GM10266 (cell line): ENCODE data around the gene TMEM37.

Experiments
- DNase-seq: peaks from one replicate; pipeline ENCODE4 v3.0.0; 2012; ENCODE audit errors: extremely low spot score
- TF ChIP-seq, protein P1 (sequence below): IDR thresholded peaks from 2 replicates; pipeline ENCODE4 v1.5.1; 2012; ENCODE audit warnings: mild to moderate bottlenecking, low read depth; ENCODE audit not compliant: control insufficient read depth, insufficient read depth; ENCODE audit errors: missing control alignments

The TMEM37 gene

DNA sequence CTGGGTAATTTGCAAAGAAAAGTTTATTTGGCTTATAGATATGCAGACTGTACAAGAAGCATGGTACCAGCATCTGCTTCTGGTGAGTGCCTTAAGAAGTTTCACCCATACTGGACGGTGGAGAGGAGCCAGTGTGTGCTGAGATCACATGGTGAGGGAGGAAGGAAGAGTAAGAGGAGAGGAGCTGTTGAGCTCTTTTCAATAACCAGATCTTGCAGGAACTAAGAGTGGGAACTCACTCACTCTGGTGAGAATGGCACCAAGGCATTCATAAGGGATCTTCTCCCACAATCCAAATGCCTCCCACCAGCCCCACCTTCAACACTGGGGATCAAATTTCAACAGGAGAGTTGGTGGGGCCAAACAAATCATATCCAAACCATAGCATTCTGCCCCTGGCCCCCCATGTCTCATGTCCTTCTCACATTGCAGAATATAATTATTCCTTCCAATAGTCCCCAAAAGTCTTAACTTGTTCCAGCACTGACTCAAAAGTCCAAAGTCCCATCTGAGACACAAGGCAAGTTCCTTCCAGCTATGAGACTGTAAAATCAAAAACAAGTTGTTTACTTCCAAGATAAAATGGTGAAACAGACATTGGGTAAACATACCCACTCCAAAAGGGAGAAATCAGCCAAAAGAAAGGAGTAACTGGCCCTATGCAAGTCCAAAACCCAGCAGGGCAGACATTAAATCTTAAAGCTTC, 11.7 kb upstream of the TMEM37 start:
- DNase-seq: no peak
- TF ChIP-seq, protein P1, sequence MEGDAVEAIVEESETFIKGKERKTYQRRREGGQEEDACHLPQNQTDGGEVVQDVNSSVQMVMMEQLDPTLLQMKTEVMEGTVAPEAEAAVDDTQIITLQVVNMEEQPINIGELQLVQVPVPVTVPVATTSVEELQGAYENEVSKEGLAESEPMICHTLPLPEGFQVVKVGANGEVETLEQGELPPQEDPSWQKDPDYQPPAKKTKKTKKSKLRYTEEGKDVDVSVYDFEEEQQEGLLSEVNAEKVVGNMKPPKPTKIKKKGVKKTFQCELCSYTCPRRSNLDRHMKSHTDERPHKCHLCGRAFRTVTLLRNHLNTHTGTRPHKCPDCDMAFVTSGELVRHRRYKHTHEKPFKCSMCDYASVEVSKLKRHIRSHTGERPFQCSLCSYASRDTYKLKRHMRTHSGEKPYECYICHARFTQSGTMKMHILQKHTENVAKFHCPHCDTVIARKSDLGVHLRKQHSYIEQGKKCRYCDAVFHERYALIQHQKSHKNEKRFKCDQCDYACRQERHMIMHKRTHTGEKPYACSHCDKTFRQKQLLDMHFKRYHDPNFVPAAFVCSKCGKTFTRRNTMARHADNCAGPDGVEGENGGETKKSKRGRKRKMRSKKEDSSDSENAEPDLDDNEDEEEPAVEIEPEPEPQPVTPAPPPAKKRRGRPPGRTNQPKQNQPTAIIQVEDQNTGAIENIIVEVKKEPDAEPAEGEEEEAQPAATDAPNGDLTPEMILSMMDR: no peak

DNA sequence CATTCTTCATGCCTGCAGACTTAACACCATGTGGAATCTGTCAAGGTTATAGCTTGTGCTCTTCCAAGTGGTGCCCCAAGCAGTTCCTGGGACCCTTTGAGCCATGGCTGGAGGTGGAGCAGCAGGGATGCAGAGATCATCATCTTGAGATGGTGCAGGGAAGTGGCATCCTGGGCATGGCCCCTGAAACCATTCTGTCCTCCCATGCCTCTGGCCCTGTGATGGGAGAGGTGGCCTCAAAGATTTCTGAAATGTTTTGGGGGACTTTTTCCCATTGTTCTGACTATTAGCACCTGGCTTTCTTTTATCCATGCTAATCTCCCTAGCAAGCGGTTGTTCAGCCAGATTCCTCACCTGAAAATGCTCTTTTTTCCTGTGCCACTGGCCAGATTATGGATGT, 10.3 kb upstream of the TMEM37 start:
- no peak for DNase-seq
- TF ChIP-seq, protein P1: no peak

DNA sequence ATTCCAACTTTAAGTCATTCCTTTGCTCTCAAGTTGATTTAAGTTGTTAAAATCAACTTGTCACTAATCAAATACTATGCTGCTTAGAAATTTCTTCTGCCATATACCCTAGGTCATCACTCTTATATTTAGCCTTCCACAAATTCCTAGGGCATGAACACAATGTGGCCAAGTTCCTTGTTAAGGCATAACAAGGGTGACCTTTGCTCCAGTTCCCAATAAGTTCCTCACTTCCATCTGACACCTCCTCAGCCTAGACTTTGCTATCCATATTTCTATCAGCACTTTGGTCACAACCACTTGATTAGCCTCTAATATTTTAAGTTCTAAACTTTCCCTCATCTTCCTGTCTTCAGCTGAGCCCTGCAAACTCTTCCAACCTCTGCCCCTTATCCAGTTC, 9.9 kb upstream of the TMEM37 start:
- no peak for DNase-seq
- TF ChIP-seq, protein P1: no peak

DNA sequence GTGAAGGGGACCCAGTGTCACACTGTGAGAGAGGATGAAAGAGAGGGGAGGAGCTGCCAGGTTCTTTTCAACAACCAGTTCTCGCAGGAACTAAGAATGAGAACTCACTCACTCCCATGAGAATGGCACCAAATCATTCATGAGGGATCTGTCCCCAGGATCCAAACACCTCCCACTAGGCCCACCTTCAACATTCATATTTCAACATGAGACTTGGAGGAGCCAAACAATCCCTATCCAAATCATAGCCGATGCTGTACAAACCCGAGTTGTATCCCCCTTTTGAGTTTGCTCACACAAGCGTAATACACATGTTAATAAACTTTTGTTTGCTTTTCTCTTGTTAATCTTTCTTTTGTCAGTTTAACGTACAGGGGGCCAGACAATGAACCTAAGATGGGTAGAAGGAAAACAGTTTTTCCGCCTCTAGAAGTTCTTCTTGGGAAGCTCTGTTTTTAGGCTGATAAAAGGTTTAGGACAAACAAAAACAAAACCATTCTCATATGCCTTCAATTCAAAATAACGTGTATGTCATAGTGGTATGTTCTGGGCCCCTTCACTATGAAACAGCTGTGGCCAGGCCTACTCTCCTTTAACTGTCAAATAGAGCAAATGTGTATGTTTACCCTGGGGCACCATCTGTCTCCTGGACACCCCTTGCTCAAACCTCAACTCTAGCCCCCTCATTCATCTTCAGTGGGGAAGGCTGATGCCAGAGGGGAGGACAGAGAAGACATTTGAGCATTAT, 9.1 kb upstream of the TMEM37 start:
- no peak for DNase-seq
- TF ChIP-seq, protein P1: no peak

DNA sequence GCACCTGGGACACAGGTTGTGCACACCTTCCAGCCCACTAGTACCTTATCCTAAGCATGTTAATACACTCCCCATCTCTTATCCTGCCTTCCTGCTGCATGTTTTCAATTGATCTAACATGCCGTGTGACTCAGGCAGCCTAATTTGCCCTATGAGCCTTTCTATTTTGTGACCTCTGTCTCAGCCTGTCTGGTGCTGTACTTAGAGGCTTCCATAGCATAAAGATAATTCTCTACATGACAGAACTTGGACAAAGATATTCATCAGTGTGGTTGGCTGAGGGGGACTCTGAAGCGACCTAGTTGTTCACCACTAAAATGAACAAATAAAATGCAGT, 8.6 kb upstream of the TMEM37 start:
- TF ChIP-seq, protein P1: no peak
- DNase-seq: no peak

DNA sequence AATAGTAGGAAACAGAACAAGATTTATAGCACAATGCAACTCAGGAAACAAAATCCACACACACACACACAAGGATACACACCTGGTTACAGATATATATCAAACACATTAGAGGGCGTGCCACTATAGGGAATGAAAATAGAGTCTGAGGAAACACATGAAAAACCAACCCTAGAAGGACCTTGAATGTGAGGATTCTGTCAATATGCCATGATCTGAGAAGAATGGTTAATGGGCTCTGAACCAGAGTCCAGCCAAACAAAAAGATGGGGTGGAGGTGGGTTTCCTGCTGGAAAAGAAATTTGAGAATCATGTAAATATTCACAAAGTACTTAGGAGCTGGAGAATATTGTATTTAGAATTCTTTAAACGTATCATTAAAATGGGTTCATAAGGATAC, 7.8 kb upstream of the TMEM37 start:
- no peak for DNase-seq
- TF ChIP-seq, protein P1: no peak
